ENCODE results near the gene C1QTNF1.
"Not testable (repeated sequence)": the region's sequence is repeated elsewhere in the genome, so short reads cannot be mapped to it uniquely, and the experiment has no call there.

Gene C1QTNF1

DNA sequence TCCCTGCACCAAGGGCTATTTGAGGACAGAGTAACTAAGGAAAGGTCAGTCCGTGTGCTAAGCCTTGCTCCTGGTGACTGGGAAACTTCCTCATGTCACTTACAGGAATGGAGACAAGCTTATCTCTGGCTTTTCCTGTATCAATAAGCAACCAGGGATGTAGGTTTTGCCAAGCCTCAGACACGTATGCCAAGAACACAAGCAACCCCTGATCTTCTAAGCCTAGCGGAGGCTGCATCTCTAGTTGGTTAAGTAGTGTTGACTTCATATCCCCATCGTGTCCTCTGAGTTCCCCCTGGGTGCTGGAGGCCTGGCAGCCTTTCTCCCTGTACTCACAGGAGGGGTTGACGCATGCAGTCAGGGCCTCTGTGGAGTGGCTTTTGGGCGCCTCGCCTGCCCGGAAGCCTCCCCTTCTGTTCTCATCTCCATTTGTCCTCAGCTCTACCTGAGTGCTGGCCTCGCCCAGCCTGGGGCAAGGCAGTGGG is 1.4 kb upstream of the C1QTNF1 start:
- no peak for DNase-seq (ENCODE audit: low read depth in 2 of 2)

DNA sequence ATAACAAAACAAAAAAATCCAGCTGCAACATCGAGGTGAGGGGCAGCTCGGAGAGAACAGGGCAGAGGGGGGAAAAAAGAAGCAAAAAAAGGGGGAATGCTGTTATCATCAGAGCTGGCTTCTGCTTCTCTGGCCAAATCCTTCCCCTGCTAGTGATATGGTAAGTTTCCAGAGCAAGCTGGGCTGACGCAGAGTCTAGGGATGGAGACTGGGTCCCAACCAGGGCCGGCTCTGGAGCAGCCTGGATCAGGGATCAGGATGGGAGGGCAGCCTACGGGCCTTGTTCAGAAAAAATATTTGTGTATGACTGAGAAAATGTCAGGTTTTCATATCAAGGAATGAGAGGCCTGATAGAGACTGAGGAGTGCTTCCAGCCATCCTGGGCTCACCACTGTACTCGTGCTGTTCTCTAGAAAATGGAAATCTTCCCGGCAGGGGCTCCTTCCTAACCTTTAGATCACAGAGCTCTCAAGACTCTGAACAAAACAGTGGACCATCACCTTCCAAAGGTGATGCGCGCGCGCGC is 726 bp upstream of the C1QTNF1 start:
- DNase-seq (ENCODE audit: low read depth in 2 of 2): no peak

DNA sequence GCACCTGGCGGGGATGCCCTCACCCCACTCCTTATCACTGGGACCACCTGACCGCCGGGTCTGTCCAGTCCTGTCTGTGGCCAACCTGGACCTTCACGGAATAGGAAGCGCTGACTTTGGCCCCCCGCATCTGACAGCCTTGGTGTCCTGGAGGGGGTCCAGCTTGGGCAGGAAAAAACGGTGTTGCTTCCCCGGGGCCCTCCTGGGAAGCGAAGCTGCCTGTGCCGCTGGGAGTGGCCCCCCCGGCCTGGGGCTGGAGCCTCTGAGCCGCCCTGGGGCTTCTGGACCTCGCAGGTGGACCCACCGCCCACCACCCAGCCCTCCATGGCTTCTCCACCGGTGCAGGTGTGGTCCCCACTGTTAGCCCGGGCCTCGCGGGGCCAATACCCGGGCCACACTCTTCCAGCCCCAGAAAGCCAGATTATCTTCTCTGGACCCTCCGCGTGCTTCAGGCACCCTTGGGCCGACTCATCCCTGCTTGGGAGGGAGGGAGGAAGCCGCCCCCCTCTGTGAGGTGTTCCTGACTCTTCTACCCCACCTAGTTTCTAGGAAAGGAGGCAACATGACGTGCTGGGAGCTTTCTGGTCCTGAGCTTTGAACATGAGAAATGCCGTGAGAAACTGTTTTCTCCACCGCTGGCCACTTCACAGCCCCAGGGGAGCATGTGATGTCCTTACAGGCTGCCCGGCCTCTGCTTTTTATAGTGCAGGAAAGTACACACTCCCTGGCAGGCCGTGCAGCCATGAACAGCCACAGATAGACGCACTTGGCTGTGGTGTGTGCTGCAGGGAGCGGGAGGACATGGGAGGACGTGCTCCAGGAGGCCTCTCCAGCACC is 1.1 kb downstream of the C1QTNF1 start:
- DNase-seq (ENCODE audit: low read depth in 2 of 2): no peak

DNA sequence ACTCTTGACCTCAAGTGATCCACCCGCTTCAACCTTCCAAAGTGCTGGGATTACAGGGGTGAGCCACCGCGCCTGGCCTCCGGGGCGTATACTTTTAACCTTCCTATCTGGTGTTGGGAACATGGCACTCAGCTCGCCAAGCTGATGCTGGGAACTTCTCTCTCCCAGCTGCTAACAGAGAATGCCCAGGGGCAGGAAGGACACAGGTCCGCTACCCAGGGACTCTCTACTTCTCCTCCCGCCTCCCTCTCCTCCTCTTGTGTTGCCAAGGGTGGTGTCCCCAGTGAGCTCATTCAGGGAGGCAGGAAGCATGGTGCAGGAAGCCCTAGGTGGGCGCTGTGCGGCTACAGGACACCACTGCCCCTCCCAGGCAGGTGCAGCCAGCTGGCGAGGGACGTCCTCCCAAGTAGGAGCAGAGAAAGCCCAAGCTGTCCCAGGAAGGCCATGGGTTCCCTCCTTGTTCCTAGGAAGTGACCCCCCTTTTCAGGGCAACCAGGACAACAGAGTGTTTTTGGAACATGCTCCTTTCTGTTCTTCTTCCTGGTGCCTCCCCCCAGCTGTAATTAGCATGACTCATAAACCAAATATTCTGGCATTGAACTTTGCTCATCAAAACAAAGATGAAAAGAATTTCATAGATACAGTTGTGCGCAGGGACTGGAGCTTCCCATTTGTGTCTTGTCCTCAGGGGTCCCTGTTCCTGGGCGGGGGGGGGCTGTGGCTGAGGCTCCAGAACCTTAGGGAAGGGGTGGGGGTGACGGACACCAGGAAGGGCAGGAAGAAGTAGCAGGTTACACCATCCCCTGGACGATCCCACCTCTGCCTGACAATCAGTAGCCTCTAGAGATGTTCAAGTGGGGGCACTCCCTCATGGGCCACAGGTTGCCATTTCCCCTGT is 2.7 kb downstream of the C1QTNF1 start:
- DNase-seq (ENCODE audit: low read depth in 2 of 2): no peak

DNA sequence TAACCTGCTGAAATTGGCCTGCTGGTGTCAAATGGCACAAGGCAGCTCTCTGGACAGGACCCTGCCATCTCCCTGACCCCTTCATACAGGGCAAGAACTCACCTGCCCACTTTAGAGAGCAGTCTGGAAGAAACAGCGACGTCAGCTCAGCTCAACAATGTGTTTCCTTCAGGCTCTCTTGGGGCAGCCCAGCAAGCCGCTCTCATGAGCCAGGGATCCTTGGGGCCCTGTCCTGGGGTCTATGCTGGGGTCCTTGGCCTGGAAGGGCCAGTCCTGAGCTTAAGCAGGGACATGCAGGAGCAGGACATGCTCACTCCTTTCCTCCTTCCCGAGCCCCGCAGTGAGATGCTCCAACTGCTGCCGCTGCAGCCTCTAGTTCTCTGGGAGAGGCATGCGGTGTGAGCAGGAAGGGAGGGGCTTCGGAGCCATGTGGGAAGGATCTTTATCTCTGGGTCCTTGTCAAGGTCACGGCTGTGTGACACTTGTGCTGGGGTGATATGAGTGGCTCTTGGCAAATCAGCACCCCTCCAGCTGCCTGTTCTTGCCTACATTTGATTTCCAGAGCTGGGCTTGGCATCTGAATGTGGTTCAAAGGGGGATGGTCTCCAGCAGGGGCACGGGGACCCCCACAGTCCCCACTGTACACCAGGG is 3.4 kb downstream of the C1QTNF1 start:
- DNase-seq (ENCODE audit: low read depth in 2 of 2): no peak

DNA sequence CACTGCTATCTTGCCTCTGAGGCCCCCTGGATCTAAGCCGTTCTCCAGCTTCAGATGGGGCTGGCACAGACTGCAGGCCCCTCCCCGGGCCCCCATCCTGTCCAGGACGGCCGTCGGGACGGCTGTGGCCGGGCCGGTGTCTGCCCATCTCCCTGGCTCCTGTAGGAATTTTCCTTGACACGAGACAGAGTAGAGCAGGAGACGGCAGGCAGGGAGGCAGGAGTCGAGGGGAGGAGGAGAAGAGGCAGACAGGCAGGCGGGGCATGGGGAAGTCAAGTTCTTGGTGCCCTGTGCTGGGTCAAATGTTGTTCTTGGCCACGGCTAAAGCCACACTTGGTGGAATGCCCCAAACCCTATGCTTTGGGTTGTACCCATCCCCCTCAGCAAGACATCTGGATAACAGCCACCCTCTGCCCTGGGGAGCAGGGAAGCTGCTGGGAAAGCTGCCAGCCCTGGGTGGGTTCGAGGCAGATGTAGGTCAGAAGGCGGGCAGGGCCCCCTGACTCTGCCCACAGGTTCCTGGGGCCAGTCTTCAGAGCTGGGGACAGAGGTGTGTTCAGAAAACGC is 4.0 kb downstream of the C1QTNF1 start:
- DNase-seq (ENCODE audit: low read depth in 2 of 2): no peak

DNA sequence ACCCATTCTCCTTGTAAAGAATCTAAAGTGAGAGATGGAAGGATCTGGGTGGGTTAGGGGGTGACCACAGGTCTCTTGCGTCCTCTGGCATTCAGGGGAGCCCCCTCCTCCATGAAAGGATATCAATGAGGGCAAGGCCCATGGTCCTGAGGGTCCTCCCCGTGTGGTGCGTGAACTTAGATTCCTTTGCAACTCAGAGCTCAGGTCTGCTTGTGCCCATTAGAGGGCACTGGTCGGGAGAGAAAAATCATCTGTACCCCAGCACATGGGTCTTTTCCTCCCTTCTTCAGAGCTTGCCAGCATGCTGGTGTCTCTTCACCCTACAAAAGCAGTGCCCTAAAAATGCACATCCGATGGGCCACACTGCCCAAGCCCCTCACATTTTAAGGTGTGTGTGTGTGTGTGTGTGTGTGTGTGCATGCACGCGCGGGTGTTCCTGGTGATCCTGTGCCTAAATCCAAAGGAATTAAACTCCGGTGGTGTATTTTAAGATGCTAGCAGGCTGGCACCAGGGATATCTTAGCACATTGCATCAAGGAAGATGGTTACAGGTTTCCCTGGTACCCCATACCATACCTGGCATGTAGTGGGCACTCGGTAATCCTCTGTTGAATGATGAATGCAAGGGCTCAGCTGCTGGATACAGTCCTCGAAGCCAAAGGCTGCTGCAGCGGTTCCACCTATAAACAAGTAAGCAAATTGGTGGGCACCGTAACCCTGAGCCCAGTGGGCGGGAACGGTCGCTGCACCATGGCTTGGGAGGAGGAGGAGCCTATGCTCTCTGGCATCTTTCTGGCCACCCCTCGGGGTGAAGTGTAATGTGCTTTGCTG is 4.7 kb downstream of the C1QTNF1 start:
- no peak for DNase-seq (ENCODE audit: low read depth in 2 of 2)

DNA sequence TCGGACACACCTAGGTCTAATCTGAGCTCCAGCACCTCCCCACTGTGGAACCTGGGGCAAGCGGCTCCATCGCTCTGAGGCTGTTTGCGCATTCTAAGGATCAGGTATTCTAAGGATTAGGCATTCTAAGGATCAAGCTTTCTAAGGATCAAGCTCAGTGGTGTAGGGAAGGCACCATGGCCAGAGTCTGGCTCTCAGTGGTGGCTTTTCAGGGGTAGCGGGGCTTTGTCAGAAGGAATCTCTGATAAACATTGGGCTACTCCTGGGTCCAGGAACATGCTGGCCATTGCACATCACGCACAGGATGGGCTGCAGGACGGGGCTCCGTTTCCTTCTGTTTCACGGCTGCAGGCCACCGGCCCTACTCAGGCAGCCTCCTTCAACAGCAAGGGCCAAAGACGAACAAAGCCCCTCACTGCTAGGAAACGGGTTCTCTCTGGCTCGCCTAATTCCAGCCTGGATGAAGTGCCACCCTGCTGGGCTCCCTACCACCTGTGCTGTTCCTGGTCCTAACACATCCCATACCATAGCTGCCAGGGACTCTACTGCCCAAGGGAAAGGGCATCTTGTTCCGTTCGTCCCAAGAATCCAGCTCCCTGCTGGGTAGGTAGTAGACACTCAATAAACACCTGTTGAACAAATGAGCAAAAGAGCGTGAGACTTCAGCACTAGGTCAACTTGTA is 5.5 kb downstream of the C1QTNF1 start:
- DNase-seq (ENCODE audit: low read depth in 2 of 2): no peak

DNA sequence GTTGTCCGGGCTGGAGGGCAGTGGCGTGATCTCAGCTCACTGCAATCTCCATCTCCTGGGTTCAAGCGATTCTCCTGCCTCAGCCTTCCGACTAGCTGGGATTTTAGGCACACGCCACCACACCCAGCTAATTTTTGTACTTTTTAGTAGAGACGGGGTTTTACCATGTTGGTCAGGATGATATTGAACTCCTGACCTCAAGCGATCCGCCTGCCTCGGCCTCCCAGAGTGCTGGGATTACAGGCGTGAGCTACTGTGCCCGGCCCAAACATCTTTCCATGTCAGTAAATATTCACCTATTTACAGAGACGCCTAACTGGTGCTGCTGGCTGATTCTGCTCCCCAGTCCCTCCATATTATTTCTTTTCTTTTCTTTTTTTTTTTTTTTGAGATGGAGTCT is 6.7 kb downstream of the C1QTNF1 start:
- DNase-seq (ENCODE audit: low read depth in 2 of 2): not testable (repeated sequence)

DNA sequence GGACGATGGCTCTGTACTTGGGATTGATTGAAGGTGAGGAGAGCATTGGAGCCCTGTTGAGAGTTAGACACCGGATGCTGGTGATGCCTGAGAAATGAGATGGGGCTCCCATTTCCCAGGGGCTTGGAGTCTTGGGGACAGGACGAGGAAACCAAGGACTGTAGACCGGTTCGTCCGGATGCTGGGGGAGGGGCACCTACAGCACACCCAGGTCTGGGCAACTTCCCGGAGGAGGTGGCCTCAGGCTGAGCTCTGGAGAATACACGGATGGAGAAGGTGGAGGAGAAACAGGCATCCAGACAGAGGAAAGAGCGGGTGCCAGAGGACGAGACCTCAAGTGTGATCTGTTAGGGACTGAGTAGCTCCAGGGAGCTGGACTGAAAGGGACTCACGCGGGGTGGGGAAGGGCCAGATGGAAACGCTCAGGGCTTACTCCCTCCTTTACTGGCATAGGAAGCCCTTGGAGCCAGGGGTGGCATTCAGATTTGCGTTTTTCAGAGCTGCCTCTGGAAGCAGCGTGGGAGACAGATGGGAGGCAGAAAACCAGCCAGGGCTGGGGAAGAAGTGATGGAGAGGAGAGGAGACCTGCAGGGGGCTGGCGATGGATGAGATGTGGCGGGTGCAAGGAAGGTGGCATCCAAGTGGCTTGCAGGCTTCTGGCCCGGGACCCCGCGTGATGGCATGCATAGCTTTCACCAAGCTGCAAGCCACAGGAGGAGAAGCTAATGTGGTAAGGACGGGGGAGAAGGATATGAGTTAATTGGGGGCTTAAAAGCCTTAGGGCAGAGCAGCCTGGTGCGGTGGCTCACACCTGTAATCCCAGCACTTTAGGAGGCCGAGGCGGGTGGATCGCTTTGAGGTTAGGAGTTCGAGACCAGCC is 8.3 kb downstream of the C1QTNF1 start:
- DNase-seq (ENCODE audit: low read depth in 2 of 2): no peak

DNA sequence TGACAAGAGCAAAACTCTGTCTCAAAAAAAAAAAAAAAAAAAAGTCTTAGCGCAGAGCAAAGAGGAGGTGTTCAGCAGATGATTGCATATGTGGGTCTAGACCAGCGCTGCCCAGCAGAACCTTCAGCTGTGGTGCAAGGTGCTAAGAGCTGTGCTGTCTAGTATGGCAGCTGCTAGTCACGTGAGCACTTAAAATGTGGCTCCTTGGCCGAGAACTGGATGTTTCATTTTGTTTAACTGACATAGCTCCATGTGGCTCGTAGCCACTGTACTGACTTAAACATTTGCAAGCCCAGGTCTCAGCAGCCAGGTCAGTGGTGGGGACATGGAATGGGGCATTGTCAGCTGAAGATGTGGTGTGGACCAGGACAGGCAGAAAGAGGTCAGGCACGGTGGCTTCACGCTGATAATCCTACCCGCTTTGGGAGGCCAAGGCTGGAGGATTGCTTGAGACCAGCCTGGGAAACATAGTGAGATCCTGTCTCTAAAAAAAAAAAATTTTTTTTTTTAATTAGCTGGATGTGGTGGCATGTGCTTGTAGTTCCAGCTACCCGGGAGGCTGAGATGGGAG is 9.2 kb downstream of the C1QTNF1 start:
- DNase-seq (ENCODE audit: low read depth in 2 of 2): no peak

DNA sequence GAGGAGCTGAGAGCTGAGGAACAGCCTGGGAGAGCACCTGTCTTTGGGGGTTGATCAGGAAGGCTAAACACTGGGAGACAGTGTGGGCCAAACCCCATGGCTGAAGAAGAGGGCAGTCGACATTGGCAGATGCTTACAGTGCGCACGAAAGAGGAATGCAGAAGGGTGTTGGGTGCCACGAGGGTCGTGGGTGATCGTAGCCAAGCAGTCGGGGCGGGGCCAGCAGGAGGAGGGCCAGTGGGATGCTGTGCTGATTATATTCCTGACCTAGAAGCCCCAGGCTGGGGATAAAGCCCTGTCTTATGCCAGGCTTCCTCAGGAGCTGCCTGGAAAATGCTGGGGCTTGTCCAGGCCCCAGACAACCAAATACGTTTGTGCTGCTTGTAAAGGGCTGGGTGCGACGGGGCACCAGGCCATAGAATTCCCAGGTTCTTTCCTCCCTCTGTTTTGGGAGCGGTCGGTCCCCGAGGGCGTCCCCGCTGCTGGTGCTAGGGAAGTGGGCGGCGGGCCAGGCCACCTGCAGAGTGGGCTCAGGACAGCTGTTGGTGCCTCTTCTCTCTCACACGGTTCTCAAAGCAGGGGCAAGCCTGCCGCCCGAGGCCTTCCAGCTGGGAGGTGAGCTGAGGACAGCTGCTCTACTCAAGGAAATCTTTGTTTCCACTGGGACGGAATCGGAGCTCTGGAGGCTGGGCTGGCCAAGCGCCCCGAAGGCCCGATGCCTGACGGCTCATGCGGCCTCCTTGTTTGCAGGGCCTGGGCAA is 10.0 kb downstream of the C1QTNF1 start:
- no peak for DNase-seq (ENCODE audit: low read depth in 2 of 2)

DNA sequence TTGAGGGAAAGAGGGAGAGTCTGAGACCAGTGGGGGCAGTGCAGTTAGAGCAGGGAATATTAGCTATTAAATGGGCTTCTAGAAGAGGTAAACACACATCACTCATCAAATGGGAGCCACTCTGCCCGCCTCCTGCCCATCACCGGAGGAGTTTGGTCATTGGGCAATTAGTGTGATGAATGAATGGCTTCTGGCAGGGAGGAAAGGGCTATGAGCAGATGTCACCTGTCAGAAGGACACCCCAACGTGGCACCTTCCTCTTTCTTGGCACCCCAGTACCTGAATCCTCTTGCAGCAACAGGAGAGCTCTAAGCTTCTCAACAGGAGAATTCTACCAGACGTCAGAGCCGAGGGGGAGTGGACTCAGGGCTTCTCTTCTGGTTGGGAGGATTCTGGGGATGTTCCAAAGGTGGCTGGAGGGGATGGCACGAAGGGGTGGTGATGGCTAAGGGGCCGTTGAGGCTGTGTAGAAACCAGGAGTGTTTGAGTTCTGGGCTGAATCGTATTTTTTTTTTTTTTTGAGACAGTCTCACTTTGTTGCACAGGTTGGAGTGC is 11.0 kb downstream of the C1QTNF1 start:
- DNase-seq (ENCODE audit: low read depth in 2 of 2): no peak

DNA sequence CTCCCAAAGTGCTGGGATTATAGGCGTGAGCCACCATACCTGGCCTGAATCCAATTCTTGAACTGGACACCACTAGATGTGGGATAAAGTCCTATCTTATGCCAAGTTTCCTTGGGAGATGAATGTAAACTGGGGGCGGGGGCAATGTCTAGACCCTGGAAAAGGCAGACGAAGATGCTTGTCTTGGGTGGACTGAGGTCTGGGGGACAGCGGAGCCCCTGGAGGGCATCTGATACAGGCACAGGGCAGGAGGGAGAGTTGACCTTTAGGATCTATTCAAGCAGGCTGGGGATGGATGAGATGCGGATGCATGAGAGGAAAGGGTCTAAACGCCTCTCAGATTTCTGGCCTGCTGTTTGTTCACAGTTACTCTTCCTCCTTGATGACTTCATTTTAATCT is 11.7 kb downstream of the C1QTNF1 start:
- no peak for DNase-seq (ENCODE audit: low read depth in 2 of 2)

DNA sequence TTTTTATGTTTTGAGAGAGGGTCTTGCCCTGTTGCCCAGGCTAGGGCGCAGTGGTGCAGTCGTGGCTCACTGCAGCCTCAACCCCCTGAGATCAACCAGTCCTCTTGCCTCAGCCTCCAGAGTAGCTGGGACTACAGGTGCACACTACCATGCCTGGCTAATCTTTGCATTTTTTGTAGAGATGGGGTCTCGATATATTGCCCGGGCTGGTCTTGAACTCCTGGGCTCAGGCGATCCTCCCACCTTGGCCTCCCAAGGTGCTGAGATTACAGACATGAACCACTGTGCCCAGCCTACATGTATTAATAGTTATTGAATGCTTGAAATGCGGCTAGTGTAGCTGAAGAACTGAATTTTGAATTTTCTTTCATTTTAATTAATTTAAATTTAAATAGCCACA is 12.2 kb downstream of the C1QTNF1 start:
- no peak for DNase-seq (ENCODE audit: low read depth in 2 of 2)

DNA sequence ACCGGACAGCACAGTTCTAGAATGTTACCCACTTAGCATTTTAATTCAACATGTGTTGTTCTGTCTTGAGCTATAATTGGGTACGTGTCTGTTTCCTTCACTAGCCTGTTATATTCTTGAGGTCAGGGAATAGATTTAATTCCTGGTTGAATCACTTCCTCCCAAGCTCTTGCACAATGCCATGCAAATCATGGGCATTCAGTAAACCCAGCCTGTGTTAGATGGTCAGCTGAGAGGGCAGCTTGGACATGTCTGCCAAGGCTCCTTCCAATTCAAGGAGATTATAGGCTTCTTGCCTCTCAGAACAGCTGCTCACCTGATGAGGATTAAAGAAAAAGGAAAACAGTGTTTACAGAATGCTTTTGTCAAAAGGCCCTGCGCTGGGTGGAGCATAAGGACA is 12.6 kb downstream of the C1QTNF1 start:
- no peak for DNase-seq (ENCODE audit: low read depth in 2 of 2)

DNA sequence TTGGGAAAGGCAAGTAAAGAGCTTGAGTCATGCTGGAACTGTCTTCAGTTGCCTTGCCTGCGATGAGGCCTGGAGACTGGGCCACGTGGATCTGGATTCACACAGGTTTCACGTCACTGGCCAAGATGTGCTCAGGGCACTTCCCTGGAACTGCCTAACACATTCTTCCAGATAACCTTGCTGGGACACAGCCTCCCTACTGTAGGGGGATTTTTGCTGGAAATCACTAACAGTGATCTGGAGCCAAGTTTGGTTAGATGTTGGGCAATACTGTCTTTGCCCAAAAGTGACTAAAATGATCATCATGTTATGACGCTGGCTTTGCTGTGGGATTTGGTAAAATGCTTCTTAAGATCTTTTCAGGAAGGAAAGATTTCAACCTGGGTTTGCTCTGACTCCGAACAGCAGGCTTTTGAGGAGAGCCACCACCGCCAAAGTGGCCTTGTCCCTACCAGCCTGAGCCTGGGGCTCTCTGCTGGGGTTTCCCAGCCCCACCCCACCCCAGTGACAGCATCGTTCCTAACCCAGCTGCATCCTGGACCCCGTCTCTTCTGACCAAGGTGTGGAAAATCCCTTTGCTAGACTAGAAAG is 14.7 kb downstream of the C1QTNF1 start:
- DNase-seq (ENCODE audit: low read depth in 2 of 2): no peak
